Measurements from ENCODE around the gene OSBPL2.

The OSBPL2 gene

GRCh38 chr20:62285722-62286121 lies 47.4 kb downstream of the OSBPL2 start:
- DNase-seq (ENCODE audit: low spot score) = no peak

GRCh38 chr20:62286493-62287064 lies 48.3 kb downstream of the OSBPL2 start:
- DNase-seq (ENCODE audit: low spot score) = no peak

DNA sequence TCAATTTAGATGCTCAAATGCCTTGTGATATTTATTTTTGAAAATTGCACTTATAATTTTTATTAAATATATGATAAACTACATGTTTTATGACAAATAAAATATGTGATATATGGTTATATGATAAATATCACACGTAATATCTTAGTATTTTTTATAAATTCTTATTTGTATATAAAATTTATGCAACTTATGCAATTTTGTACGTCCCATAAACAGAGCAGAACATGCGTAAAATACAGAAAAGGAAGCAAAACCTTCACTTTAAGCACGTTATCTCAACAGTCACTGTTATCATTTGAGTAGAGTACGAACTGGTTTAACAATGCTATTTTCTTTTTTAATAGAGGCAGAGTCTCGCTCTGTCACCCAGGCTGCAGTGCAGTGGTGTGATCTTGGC lies 48.8 kb downstream of the OSBPL2 start:
- no peak for DNase-seq (ENCODE audit: low spot score)

DNA sequence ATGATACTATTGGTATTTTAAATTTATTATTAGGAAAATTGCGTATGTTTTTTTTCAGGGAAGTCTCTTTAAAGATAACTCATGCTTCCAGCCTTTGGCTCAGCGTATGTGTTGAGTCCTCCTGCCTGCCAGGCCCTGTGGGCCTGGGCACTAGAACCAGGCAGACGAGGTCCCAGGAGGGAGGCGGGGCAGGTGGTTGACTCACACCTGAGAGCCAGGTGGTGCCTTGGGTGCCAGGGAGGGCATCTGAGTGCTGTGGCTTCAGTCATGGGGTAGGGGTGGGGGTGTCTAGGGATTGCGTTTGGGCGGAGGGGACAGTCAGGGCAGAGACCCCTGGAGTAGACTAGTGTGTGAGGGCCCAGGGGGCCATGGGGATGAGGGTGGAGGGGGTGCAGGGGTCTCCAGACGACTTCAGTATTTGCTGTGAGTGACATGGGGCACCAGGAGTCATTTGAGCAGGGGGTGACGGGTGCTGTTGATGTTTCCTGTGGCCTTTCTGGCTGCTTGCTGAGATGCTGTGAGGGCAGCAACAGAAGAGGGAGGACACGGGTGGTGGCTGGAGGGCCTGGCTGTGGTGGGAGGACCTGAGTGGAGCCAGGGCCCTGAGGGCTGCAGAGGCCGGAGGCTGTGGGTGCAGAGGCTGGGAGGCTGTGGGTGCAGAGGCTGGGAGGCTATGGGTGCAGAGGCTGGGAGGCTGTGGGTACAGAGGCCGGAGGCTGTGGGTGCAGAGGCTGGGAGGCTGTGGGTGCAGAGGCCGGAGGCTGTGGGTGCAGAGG lies 49.6 kb downstream of the OSBPL2 start:
- no peak for DNase-seq (ENCODE audit: low spot score)

DNA sequence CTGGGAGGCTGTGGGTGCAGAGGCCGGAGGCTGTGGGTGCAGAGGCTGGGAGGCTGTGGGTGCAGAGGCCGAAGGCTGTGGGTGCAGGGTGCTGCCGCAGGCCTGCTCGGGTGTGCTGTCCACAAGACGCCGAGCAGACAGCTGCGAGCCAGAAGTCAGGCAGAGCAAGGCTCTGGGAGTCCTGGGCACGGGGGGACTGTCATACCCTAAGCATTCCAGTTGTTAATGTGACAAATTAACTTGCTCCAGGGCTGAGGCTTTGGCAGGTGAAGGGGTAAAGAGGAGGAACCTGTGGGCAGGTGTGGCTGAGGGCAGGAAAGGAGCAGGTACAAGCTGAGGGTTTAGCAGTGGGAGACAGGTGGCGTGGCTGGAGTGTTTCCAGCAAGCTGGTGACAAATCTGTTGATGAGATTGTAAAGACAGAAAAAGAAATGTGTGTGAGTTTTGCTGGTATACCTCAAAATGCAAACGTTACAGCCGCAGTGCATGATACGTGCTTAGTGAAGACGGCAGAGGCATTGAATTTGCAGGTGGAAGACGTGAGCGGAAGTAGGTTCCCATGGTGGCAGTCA lies 50.3 kb downstream of the OSBPL2 start:
- no peak for DNase-seq (ENCODE audit: low spot score)

GRCh38 chr20:62289131-62289530 lies 50.8 kb downstream of the OSBPL2 start:
- no peak for DNase-seq (ENCODE audit: low spot score)

DNA sequence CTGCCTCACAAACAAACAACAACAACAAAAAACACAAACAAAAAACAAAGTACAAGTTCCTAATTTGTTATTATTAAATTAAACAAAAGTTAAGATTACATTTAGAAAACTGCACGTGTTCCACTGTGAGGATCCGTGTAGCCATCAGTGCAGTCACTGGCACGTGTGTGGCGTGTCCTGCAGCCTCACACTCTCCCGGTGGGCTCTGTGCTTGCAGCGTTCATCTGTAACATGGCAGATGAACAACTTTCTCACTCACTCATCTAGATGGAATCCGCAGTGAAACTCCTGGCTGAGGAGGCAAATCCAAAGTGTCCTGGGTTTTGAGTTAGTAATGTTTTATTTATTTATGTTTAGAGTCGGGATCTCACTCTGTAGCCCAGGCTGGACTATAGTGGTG lies 51.6 kb downstream of the OSBPL2 start:
- no peak for DNase-seq (ENCODE audit: low spot score)

- DNase-seq (ENCODE audit: low spot score) = no peak
Observed at GRCh38 chr20:62291251-62292066, 53.1 kb downstream of the OSBPL2 start.

- DNase-seq (ENCODE audit: low spot score) = no peak
Observed at GRCh38 chr20:62292108-62292507, 53.8 kb downstream of the OSBPL2 start.

GRCh38 chr20:62293111-62293784 lies 54.9 kb downstream of the OSBPL2 start:
- DNase-seq (ENCODE audit: low spot score) = no peak

GRCh38 chr20:62293946-62294345 lies 55.6 kb downstream of the OSBPL2 start:
- no peak for DNase-seq (ENCODE audit: low spot score)

DNA sequence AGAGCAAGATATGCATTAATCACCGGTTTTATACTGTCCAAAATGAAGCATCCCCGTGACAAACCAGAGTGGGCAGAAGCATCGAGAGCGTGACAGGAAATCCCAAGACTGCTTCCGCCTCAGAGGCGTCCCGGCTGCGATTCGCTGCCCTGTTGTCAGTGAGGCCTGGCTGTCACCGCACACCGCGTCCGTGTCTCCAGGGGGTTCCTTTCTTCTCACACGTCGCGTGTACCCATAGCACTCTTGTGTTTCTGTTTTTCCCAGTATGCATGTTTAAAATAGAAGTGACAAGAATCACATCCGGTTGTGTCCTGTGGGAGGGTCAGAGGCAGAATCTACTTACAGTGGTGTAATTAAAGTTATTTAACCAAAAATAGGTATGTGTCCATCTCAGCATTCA lies 56.2 kb downstream of the OSBPL2 start:
- no peak for DNase-seq (ENCODE audit: low spot score)

DNA sequence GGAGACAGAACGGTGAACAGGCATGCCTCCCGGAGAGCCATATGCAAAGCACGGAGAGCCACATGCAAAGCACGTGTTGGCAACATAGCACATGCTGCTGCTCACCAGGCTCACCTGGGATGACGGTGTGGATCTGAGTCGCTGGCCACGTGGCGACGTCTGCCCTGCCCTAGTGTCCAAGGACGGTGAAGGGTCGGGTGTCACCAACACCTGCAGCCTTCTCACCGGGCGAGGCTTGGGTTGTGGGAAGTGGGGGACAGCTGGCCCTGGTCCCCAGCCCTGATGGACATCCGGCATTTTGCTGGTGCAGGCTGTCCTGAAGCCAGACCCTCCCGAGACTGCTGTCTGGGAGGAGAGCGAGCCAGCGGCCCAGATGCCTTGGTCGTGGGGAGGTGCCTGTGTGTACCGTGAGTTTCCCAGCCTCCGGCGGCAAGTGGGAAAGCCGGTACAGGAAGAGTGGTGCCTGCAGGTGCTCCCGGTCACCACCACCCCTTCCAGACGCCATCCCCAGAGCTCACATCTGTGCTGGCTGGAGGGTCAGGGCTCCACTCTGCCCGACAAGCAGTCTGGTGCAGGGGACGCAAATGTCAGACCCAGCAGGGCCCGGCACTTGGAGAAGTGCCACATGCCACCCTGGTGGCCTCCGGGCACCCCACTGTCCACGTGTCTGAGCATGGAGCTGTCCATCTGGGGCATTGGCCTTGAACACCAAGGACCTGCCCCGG lies 58.6 kb downstream of the OSBPL2 start:
- no peak for DNase-seq (ENCODE audit: low spot score)

GRCh38 chr20:62297449-62298227 lies 59.3 kb downstream of the OSBPL2 start:
- no peak for DNase-seq (ENCODE audit: low spot score)

- DNase-seq (ENCODE audit: low spot score) = no peak
Observed at GRCh38 chr20:62298577-62299249, 60.4 kb downstream of the OSBPL2 start.

- no peak for DNase-seq (ENCODE audit: low spot score)
Observed at GRCh38 chr20:62299666-62300236, 61.4 kb downstream of the OSBPL2 start.

GRCh38 chr20:62300319-62300718 lies 62.0 kb downstream of the OSBPL2 start:
- no peak for DNase-seq (ENCODE audit: low spot score)

DNA sequence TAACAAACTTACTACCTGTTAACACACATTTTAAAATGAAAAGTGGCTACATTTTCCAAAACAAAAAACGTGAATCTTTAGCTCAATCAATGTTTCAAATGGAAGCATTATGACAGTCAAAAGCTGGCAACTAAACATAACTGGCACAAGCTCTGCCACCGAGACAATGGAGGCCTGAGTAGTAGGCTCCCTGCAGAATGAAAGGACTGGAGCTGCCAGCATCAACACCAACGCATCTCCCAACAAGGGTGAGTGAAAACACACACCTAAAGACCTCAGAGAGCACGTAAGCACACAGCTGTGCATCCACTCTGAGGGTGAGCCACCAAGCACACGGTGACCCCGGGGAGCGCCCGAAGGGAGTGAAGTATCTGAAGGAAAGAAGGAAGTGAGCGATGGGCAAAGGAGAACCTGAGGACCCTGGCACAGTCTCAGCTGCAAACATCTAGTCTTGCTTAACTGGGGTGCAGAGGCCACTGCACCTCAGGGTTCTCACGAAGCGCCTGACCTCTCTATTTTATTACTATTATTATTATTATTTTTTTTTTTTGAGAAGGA lies 62.9 kb downstream of the OSBPL2 start:
- no peak for DNase-seq (ENCODE audit: low spot score)

DNA sequence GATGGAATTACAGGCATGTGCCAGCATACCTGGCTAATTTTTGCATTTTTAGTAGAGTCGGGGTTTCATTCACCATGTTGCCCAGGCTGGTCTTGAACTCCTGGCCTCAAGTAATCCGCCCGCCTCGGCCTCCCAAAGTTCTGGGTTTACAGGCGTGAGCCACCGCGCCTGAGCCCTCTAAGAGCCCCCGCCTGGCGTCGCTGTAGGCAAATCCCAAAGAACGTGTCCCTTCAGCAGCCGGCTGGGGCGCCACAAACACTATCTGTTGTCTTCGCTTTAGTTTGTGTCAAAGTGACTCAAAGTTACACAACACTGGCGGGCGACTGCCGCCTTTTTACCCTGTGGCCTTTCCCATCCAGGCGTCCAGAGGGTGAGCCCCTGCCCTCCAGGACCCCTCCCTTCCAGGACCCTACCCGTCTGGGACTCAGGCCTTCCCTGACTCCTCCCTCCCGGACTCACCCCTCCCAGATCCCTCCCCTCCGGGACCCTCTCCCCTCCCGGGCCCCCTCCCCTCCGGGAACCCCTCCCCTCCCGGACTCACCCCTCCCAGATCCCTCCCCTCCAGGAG lies 63.5 kb downstream of the OSBPL2 start:
- DNase-seq (ENCODE audit: low spot score) = peak; percentile 92
